ENCODE data around the gene GH1. TPM values are rescaled to one million over a fixed set of nuclear protein-coding genes. Genes with fewer than 3 reads are reported as not detected.

GH1 gene
- total RNA-seq, 1 donor from 2014 or later, result not detected

Other genes starting within 250 kb of the GH1 start
- gene LIMD2, start 218.7 kb downstream of the GH1 start, total RNA-seq, result 2.8 TPM
- 22.2 TPM for gene STRADA, start 177.0 kb downstream of the GH1 start, total RNA-seq
- gene CCDC47, start 145.2 kb downstream of the GH1 start, total RNA-seq, result 50.6 TPM
- gene DDX42, start 144.7 kb downstream of the GH1 start, total RNA-seq, result 56.1 TPM
- 102 TPM for gene PSMC5, start 91.4 kb downstream of the GH1 start, total RNA-seq
- gene FTSJ3, start 91.2 kb downstream of the GH1 start, total RNA-seq, result 18.7 TPM
- gene SMARCD2, start 76.2 kb downstream of the GH1 start, total RNA-seq, result 68.3 TPM
- not detected for gene CSH2, start 45.2 kb downstream of the GH1 start, total RNA-seq
- gene GH2, start 36.9 kb downstream of the GH1 start, total RNA-seq, result not detected
- not detected for gene CSH1, start 22.3 kb downstream of the GH1 start, total RNA-seq
- not detected for gene CSHL1, start 7.6 kb downstream of the GH1 start, total RNA-seq
- gene CD79B, start 13.5 kb upstream of the GH1 start, total RNA-seq, result 1.9 TPM
- gene SCN4A, start 54.1 kb upstream of the GH1 start, total RNA-seq, result 0.12 TPM
- not detected for gene PRR29, start 79.5 kb upstream of the GH1 start, total RNA-seq
- gene ICAM2, start 101.8 kb upstream of the GH1 start, total RNA-seq, result 3.5 TPM
- 18.5 TPM for gene ERN1, start 211.3 kb upstream of the GH1 start, total RNA-seq

Measured in esophagus mucosa (tissue), 1 donor.